GM18502 (cell line): ENCODE measurements around the gene CD109.
A peak's percentile ranks its signal among the peaks of the same experiment; 100 is the strongest.
"Not testable (repeated sequence)": the region's sequence is repeated elsewhere in the genome, so short reads cannot be mapped to it uniquely, and the experiment has no call there.

Experiments
- ATAC-seq: cut with Tn5 transposase; IDR thresholded peaks from one replicate; pipeline ENCODE4 v1.9.1; 2021; ENCODE audit warnings: mild to moderate bottlenecking; ENCODE audit not compliant: unreplicated experiment, poor library complexity

CD109 gene

DNA sequence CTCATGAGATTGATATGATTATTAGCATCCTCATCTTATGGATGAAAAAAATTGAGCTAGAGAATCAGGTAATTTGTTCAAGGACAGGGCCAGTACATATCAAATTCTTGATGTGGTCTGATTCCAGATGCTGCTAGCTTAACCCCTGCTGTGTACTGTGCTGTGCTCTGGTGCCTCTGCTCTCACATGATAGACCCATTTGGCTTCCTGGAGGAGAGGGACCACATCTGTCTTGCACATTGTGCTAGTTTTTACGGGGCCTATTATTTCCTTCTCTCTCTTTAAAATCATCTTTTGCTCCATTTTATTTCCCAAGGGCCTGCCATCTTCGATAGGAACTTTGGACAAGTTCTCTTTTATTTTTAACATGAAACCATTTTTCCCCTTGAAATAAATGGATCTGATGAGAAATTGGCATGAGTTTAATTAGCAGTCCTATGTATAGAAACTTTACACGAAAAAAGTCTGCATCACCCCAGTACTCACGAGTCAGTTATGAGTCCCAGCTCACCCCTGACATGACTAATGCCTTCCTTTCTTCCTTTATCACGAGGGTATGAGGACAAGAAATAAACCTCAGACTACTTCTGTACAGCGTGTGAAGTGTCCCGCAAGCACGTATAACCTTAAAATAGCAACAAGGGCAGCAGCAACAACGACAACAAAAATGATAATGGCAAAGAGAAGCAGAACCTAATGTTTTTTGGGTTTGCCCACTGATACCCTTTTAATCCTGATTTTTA lies 26.5 kb downstream of the CD109 start:
- ATAC-seq = peak; percentile 81

- not testable (repeated sequence) for ATAC-seq
Measured at GRCh38 chr6:73723480-73723879, 27.5 kb downstream of the CD109 start.

DNA sequence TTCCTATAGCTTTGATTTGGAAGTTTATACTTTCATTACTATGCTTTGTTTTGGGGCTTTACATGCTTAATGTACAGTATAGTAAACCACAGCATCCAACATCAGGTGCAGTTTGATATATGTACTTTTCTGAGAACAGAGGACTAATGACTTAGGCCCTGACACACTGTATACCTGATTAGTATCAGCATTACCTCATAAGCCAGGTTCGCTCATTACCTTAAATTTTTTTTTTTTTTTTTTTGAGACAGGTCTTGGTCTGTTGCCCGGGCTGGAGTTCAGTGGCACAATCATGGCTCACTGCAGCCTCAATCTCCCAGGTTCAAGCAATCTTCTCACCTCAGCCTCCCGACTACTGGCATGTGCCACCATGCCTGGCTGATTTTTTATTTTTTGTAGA lies 28.4 kb downstream of the CD109 start:
- no peak for ATAC-seq

DNA sequence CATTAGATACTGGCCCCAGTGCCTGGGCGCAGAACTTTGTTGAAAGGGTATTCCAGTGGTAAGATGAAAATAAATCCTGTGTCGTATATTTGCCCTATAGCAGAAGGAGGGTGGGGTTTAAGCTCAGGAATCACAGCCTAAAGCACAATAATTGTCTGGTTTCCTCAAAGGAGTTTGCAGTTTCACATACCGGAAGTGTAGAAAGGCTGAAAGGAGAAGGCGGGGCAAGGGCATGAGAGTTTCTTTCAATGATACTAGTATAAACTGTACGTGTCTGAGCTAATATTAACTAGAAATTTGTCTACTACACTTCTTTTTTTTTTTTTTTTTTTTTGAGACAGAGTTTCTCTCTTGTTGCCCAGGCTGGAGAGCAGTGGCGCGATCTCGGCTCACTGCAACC lies 29.2 kb downstream of the CD109 start:
- peak; percentile 40 for ATAC-seq

- no peak for ATAC-seq
Measured at GRCh38 chr6:73727114-73727513, 31.1 kb downstream of the CD109 start.

DNA sequence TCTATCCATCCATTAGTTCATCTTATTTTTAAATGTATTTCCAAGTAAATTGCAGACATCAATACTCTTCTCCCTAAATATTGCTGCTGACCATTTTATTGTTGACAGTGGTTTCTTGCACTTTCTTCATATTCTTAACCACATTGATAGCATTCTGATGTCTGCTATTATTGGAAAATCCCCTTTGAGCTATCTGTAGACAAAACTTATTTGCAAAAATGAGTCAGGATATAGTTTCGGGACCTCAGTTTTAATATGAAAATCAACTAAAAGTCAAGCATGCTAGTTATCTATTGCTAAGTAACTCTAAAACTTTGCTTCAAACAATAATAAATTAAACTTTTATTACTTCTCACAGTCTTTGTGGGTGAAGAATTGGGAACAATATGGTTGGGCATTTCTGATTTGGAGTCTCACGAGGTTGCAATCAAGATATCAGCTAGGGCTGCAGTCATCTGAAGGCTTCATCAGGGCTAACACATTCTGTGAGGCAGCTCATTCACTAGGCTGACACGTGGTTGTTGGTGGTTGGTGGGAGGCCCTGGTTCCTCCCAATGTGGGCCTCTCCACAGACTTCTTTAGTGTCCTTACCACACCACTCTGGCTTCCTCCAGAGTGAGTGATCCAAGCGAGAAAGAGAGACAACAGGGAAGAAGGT lies 32.7 kb downstream of the CD109 start:
- ATAC-seq = peak; percentile 73

DNA sequence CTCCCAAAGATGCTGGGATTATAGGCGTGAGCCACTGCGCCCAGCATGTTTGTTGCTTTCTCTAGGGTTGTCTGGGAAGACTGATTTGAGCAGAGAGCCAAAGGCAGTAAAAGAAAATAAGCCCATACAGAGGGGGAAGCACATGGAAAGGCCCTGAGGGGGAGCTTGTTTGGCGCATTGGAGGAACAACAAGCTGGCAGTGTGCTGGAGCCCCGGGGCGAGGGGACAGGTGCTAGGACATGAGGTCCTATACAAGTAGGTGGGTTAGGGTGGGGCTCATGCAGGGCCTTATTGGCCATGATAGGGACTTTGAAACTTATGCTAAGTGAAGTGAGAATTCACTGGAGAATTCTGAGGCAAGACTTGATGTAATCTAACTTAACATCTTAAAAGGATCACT lies 35.3 kb downstream of the CD109 start:
- ATAC-seq = no peak

GRCh38 chr6:73732845-73733675 lies 37.1 kb downstream of the CD109 start:
- peak; percentile 82 for ATAC-seq

- ATAC-seq = no peak
Measured at GRCh38 chr6:73733791-73734190, 37.8 kb downstream of the CD109 start.

GRCh38 chr6:73734832-73735453 lies 38.9 kb downstream of the CD109 start:
- no peak for ATAC-seq

- no peak for ATAC-seq
Measured at GRCh38 chr6:73738367-73739028, 42.5 kb downstream of the CD109 start.

GRCh38 chr6:73739096-73739495 lies 43.1 kb downstream of the CD109 start:
- peak; percentile 65 for ATAC-seq

- ATAC-seq = no peak
Measured at GRCh38 chr6:73742433-73742832, 46.4 kb downstream of the CD109 start.

- no peak for ATAC-seq
Measured at GRCh38 chr6:73743081-73743480, 47.1 kb downstream of the CD109 start.

GRCh38 chr6:73743556-73743955 lies 47.6 kb downstream of the CD109 start:
- no peak for ATAC-seq

GRCh38 chr6:73746787-73747186 lies 50.8 kb downstream of the CD109 start:
- ATAC-seq = no peak

GRCh38 chr6:73747289-73747688 lies 51.3 kb downstream of the CD109 start:
- peak; percentile 100 for ATAC-seq

DNA sequence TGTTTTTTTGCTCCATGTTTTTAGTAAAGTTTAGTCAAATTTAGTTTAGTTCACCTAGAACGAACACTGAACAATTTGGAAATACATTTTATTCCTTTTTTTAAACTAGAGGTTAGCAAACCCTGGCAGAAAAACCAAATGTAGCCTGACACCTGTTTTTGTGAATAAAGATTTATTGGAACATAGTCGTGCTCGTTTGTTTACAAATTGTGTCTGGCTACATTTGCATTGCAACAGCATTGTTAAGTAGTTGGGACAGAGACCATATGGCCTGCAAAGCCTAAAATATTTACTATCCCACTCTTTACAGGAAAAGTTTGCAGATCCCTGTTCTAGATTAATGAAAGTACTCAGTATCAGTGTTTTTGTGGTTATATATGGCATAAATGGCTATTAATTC lies 56.9 kb downstream of the CD109 start:
- ATAC-seq = no peak

DNA sequence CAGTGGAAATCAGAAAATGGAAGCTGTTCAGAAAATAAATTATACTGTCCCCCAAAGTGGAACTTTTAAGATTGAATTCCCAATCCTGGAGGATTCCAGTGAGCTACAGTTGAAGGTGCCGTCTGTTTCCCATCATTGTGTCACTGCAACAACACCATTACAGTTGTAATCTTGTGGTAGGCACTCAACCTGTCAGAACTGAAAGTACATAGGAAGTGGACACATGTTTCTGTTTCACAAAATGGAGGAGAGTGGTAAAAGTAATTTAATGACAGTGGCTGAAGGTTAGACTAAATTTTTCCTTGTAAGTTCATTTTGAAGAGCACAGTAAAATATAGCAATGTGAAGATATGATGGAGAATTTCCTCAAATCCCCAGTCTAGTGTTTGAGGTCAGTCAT lies 70.0 kb downstream of the CD109 start:
- ATAC-seq = no peak

- ATAC-seq = no peak
Measured at GRCh38 chr6:73768558-73768957, 72.6 kb downstream of the CD109 start.
